Medulla oblongata (tissue), 1 donor: ENCODE data around the gene EPHA8.

ENCODE experiments used
- DNase-seq: peaks from one replicate; pipeline ENCODE4 v3.0.0-alpha.2; 2015; ENCODE audit errors: extremely low spot score

EPHA8 gene

DNA sequence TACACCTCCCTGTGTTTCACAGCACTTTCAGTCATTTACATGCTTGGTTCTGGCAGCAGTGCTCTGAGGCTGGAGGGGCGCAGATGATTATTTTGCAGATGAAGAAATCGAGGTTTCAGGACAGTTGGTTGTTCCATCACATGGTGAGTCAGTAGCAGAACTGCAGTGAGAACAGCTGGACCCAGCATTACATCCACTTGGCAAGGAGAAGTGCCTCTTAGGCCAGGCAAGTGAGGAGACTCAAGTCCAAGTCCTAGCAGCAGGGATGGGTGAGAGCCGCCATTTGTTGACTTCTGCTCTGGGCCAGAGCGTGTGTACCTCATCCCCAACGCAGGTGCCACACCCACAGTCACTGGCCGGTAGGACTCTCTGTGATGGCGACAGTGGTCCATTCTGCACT, 26.8 kb upstream of the EPHA8 start:
- DNase-seq, result no peak

DNA sequence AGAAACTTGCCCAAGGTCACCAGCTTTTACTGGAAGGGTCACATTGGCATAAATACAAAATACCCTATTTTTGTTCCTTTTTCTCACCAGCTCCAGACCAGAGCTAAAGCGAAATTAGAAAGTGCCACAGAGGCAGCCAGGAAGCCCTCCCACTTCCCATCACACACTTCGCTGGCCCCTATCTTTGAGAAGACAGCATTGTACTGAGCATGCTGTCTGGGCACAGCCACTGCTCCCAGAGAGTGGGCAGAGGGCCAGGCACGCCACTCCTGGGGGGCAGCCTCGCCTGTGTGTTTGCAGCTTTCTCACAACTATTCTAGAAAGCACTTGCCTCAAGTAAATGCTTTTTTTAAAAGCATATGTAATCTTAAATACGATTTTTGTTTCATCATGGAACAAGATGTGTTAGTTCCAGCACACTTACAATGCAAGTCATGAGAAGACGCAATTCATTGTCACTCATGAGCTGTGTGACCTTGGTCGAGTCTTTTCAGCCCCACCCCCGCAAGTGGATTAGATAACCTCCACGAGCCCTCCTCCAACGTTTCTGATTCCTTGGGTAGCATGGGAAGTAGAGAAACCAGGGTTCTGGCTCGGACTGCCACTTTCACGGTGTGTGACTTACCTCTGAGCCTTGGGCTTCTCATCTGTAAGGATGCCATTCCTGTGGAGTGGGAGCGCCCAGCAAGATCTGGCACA, 25.7 kb upstream of the EPHA8 start:
- DNase-seq, result peak; percentile 7

DNA sequence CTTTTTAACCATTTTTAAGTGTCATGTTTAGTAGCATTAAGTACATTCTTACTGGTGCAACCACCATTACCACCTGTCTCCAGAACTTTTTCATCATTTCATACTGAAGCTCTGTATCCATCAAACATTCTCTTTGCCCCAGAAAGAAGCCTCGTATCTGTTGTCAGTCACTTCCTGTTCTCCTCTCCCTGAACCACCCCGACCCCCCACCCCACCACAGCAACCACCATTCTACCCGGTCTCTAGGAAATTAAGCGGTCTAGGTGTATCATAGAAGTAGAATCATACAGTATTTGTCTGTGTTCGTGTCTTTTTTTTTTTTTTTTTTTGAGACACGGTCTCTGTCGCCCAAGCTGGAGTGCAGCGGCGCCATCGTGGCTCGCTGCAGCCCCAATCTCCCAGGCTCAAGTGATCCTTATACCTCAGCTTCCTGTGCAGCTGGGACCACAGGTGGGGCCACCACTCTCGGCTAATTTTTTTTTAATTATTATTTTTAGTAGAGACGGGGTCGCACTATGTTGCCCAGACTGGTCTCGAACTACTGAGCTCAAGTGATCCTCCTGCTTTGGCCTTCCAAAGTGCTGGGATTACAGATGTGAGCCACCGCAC, 23.7 kb upstream of the EPHA8 start:
- DNase-seq, result no peak

- no peak for DNase-seq
These were observed 23.0 kb upstream of the EPHA8 start for GRCh38 chr1:22540337-22540736.

GRCh38 chr1:22542886-22543285, 20.4 kb upstream of the EPHA8 start:
- DNase-seq, result no peak

DNA sequence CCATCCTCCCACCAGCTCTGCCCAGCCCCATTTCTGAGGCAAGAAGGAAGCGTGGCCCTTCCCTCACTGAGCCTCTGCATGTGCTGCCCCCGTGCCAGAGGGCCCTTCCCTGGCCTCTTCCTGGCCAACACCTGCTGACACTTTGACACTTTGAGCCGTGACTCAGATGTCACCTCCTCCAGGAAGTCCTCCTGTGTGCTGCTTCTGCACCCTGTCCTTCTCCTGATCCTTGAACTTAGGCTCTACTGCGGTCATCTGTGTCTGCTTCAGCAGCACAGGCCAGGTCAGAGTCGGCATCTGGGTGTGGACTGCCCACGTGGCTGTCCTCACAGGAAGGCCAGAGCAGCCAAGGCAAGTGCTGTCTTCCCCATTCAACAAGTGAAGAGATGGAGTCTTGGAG, 19.6 kb upstream of the EPHA8 start:
- no peak for DNase-seq

GRCh38 chr1:22544606-22545005, 18.7 kb upstream of the EPHA8 start:
- DNase-seq, result no peak

GRCh38 chr1:22545141-22545540, 18.1 kb upstream of the EPHA8 start:
- DNase-seq, result no peak

DNA sequence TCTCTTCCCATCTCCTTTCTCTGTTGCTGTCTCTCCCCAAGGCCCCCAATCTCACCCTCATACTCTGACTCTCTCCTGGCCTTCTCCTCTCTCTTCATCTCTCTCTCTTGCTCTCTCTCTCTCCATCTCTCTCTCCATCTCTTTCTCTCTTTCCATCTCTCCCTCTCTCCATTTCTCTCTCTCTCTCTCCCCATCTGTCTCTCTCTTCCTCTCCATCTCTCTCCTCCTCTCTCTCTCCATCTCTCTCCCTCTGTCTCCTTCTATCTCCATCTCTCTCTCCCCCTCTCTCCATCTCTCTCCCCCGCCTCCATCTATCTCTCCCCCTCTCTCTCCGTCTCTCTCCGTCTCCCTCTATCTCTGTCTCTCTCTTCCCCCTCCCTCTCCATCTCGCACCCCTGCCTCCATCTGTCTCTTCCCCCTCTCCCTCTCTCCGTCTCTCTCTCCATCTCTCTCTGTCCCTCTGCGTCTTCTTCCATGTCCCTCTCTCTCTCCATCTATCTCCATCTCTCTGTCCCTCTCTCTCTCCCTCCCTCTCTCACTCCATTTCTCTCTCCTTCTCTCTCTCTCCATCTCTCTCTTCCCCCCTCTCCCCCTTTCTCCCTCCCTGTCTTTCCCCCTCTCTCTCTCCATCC, 16.0 kb upstream of the EPHA8 start:
- no peak for DNase-seq

DNA sequence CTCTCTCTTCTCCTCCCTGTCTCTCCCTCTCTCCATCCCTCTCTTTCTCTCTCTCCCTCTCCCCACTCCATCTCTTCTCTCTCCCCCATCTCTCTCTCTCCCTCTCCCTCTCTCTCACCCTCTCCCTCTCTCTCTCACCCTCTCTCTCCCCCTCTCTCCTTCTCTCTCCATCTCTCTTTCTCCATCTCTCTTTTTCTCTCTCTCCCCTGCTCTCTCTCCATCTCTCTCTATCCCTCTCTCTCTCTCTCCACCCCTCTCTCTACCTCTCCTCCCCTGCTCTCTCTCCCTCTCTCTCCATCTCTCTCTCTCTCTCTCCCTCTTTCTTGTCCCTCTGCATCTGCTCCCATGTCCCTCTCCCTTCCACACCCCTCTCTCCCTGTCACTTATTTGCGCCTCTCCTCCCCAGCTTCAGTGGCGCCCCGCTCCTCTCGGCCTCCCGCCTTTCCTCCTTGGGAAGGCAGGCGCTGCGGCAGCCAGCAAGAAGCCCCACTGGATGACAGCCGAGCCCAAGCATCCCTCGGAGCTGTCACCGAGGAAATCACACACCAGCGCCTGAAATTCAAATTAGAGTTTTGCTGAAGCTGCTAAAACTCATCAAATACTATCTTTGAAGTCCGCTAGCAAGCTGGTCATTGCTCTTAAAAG, 15.3 kb upstream of the EPHA8 start:
- DNase-seq, result no peak

DNA sequence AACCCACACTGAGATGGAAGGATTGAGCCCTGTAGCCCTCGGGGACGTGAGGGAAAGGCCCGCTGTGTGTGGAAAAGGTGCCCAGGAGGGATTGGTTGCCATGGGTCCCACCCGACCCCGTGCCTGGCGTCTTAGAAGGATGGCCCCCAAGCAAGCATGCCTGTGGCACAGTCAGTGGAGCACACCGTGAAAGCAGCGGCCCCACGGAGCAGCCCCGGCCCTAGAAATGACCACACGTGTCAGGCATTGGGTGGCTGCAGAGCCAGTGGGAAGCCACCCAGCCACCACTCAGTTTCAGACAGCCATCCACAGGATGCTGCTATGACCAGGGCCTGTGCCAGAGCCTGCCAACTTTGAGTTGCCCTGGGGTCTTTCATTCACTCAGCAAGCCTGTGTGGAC, 13.3 kb upstream of the EPHA8 start:
- no peak for DNase-seq

- no peak for DNase-seq
These were observed 11.7 kb upstream of the EPHA8 start for GRCh38 chr1:22551591-22551990.

DNA sequence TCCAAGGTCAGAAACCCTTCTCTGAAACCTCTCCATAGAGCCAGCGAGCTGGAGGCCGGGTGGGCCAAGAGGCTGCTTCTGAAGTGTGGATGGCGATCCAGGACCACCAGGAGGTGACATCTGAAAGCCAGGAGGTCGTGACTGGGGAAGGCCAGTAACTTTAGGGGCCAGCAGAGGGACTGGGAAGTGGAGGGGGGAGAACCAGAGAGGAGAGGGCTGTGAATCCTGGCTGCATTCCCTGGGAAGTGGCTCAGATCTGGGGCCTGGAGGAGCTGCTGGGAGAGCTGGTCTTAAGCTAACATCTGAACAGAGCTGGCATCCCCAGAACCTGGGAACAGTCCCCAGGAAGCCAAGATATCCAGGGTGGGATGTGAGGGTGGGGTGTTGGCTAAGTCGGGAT, 11.3 kb upstream of the EPHA8 start:
- no peak for DNase-seq

DNA sequence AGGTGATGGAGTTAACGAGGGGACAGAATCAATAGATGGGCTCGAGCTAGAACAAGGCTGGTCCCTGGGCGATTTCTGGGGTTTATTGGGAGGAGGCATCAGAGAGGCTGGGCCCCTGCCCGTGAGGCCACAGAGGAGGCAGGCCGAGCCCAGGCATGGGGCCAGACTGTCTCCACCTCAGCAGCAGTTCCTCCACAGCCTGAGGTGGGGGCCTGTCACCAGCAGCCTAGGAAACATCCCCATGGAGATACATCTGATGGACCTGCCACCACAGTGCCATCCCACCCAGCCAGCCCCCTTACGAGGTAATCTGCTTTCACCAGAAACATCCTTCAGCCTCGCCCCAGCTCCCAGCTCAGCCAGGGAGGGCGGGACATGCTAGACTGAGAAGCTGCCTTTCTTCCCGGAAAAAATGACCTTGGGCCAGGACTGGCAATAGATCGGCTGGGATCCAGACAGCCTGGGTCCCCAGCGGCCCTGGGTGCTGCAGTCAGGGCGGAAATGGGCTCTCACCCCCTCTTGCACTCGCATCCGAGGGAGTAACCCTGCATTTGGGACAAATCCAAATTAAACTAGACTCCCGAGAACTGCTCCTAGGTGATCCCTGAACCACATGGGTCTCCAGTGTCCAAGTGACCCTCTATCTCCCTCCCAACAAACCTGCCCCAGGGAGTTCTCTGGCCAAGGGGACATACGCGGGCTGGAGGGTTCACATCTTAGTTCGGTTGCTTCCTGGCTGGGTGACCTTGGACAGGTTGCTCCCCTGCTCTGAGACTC, 10.0 kb upstream of the EPHA8 start:
- DNase-seq, result no peak

- DNase-seq, result no peak
These were observed 9.2 kb upstream of the EPHA8 start for GRCh38 chr1:22553991-22554522.

DNA sequence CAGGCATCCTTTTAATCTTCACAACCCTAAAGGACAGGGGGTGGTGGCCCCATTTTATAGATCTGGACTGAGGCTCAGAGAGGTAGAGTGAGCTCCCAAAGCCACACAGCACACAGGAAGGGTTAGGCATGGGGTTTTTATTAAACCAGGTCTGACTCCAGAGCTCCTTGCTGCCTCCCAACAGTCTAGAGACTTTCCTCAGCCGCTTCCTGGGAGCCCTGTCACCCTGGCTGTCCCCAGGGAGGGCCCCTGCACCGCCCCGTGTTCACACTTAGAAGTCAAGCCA, 8.0 kb upstream of the EPHA8 start:
- no peak for DNase-seq

GRCh38 chr1:22556391-22557104, 6.7 kb upstream of the EPHA8 start:
- DNase-seq, result no peak

DNA sequence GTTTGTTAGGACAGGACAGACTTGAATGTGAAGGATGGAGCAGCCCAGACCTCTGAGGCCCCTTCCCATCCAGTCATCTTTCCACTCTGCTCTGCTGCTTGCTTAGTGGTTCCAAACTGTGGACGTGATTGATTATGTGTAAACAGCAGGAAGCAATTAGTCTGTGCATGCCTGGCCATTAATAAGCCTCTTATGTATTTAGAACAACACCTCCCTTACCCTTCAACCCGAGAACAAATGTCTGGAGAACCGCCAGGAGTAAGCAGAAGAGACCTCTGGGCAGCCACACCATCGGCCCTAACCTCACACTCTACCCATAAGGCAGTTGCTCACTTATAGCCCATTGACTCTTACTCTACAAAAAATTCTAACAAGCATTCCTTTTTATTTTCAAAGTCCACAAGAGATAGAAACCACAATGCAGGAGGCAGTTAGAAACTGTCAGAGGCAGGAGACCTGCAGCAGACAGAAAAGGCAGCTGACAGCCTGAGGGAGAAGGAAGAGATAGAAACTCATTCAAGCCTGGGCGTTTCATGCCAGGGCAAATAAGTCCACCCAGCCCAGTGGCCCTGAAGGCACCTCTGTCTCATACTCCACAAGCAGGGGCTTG, 5.8 kb upstream of the EPHA8 start:
- DNase-seq, result no peak

- DNase-seq, result no peak
These were observed 648 bp downstream of the EPHA8 start for GRCh38 chr1:22563671-22564602.

DNA sequence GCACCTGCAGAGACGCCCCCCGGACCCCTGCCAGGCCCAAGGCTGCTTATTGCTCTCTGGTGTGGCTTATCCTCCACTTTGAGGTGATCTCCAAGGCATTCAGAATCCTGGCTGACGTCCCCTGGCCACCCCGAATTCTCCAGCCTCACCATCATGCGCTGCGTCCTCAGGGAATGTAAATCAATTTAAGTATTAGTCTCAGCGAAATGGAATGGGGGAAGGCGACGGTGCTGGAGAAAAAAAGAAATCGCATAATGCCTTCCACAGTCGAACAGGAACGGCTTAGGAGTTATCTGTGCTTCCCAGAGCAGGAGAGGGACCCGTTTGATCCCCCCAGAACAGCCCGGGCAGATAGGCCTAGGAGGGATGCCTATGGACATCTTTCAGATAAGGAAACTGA, 2.9 kb downstream of the EPHA8 start:
- no peak for DNase-seq
